Measurements from ENCODE around the gene SMARCC1.

Gene SMARCC1

GRCh38 chr3:47578691-47579632 lies 202.7 kb downstream of the SMARCC1 start, which contains the start of gene CSPG5:
TSS of gene CSPG5 (minus strand) at chr3:47578865. CDS start at chr3:47578693, 172 bp downstream.
- no peak for DNase-seq (ENCODE audit: extremely low read depth, low read depth)

GRCh38 chr3:47578119-47578632 lies 203.5 kb downstream of the SMARCC1 start:
- TF ChIP-seq CTCF (IDR thresholded peaks at IDR 0.05; ENCODE audit: low read depth, low read length, missing control alignments): no peak
- no peak for DNase-seq (ENCODE audit: extremely low read depth, low read depth)
- peak overlapping the region; percentile 40 for H3K4me3 ChIP-seq (replicated peaks; ENCODE audit: low read depth, low read length)

More at GRCh38 chr3:47578691-47579632, 202.7 kb downstream of the SMARCC1 start, which contains the start of gene CSPG5:
- H3K4me3 ChIP-seq (replicated peaks; ENCODE audit: low read depth, low read length): peak within 1 kb of the TSS; percentile 40
- no peak for TF ChIP-seq CTCF (IDR thresholded peaks at IDR 0.05; ENCODE audit: low read depth, low read length, missing control alignments)

GRCh38 chr3:47577583-47578118 lies 204.0 kb downstream of the SMARCC1 start:
- no peak for TF ChIP-seq CTCF (IDR thresholded peaks at IDR 0.05; ENCODE audit: low read depth, low read length, missing control alignments)
- DNase-seq (ENCODE audit: extremely low read depth, low read depth): no peak
- H3K4me3 ChIP-seq (replicated peaks; ENCODE audit: low read depth, low read length): peak overlapping the region; percentile 40

- H3K4me3 ChIP-seq (replicated peaks; ENCODE audit: low read depth, low read length): no peak overlapping the region
- no peak for DNase-seq (ENCODE audit: extremely low read depth, low read depth)
- TF ChIP-seq CTCF (IDR thresholded peaks at IDR 0.05; ENCODE audit: low read depth, low read length, missing control alignments): no peak
Observed at GRCh38 chr3:47573190-47574172, 208.2 kb downstream of the SMARCC1 start.

GRCh38 chr3:47571391-47572175 lies 210.1 kb downstream of the SMARCC1 start:
- peak; percentile 7 for DNase-seq (ENCODE audit: extremely low read depth, low read depth)
- no peak overlapping the region for H3K4me3 ChIP-seq (replicated peaks; ENCODE audit: low read depth, low read length)
- TF ChIP-seq CTCF (IDR thresholded peaks at IDR 0.05; ENCODE audit: low read depth, low read length, missing control alignments): no peak
